EL (cell line): ENCODE measurements around the gene PITX3.
A peak's percentile ranks its signal among the peaks of the same experiment; 100 is the strongest.

Experiments
- DNase-seq: peaks from one replicate; pipeline ENCODE4 v3.0.0-alpha.2; 2016

The PITX3 gene

DNA sequence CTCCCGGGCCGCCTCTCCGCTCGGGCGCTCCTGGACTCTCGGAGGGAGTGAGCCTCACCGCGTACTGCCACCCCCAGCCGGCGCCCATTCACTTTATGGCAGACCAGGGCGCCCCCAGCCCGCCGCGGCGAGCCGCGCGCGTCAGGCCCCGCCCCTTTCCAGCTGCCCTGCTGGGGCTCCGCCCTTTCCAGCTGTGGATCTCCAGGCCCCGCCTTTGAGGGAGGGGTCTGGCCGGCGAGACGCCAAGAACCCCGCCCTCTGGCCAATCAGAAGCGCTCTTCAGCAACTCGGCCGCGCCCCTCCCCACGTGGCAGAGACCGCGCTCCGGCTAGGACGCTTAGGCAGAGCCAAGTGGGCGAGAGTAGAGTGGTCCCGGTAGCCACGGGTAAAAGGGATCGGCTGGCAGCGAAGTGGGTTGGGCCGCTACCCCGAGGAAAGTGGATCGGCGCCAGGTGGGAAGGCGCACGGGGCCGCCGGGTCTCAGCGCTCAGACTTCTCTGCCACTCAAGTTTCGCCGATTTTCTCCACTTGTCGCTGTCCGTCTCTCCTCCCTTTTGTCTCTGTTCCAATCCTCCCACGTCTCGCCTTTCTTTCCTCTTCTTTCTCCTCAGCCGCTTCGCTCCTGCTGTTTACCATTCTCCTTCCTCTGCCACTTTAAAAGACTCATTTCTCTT, at the start of gene PITX3:
Gene PITX3, minus strand, starts transcription at position 69 of the 674 bp plus-strand sequence. CDS start 9,432 bp downstream, outside the sequence.
- DNase-seq: peak; percentile 88

DNA sequence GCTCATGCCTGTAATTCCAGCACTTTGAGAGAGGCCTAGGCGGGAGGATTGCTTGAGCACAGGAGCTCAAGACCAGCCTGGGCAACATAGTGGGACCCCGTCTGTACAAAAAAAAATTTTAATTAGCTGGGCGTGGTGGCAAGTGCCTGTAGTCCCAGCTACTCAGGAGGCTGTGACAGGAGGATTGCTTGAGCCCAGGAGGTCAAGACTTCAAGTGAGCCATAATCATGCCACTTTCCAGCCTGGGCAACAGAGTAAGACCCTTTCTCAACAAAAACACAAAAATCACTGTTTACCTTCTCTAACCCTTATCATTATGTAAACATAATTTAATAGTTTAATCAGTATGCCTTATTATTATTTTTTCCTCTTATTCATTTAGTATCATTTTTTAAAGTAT, 48.5 kb upstream of the PITX3 start:
- DNase-seq: no peak

DNA sequence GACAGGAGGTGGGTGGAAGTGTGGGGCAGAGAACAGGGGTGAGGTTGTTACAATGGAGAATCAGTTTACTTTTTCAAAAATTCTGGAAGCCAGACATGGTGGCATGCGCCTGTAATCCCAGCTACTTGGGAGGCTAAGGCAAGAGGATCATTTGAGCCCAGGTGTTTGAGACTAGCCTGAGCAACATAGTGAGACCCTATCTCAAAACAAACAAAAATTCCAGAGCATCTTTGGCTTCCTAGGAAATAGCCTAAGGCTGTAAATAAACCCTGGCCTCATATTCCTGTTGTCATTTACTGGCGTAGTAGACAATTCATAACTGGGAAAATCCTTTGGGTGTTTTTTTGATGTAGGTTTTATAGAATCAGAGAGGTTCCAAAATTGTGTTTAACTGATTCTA, 48.0 kb upstream of the PITX3 start:
- no peak for DNase-seq

DNA sequence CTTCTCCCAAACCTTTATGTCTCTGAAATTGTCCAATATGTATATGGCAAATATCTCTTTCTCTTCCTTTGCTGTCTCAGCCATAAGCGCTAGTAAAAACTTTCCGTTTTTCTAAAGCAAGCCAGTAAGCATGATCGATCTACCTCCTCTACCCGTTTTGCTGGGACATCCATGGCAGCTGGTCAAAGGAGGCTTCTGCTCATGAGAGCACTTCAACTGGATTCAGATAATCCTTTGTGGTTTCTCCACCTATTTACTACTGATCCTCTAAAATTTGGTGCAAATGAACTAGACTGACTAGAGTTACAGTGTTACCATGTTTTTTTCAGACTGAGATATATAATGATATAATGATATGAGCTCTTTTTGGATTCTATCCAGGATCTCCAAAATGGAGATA, 46.7 kb upstream of the PITX3 start:
- DNase-seq: no peak

DNA sequence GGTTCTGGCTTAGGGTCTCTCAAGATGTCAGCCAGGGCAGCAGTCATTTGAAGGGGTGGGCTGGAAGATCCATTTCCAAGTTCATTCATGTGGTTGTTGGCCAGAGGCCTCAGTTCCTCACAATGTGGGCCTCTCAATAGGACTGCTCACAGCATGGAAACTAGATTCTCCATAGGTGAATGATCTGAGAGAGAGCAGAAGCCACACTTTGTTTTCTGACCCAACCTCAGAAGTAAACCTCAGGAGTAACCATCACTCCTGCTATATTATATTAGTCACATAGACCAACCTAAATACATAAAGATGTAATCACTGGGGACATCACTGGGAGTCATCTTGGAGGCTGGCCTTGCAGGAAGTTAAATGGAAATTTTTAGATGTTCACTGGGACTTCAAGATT, 46.2 kb upstream of the PITX3 start:
- no peak for DNase-seq

DNA sequence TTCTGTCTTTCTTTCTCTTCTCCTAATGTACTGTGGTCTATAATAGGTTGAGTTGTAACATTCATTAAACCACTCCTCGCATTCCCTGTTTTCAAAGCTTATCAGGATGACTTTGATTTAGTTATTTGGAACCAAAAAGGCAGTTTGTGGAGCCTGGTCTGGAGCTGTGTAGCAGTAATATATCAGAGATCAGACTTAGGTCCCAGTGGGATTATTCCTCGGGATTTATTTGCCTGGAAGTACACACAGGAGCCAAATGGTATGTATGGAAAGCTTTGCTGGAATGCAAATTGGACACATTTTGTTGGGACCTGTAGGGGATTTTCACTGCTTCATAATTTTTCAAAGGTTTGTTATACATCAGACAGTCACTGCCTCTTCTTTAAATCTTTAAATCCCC, 44.9 kb upstream of the PITX3 start:
- DNase-seq: no peak

DNA sequence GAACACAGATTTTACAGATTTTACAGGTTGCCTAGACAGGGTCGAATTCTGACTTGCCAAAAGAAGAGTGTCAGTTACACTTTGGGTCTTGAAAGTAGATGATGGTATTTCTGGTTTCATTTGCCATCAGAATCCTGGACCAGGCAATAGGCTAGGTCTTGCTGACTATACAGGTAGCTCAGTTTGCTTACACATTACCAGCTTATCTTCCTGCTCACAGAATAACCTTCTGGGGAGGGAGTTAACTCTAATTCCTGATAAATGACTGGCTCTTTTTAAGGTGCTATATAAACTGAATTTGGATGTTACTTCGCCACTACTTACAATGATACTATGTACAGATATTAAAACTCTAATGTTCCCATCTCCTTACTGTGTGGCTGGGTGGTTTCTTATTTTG, 43.8 kb upstream of the PITX3 start:
- no peak for DNase-seq

DNA sequence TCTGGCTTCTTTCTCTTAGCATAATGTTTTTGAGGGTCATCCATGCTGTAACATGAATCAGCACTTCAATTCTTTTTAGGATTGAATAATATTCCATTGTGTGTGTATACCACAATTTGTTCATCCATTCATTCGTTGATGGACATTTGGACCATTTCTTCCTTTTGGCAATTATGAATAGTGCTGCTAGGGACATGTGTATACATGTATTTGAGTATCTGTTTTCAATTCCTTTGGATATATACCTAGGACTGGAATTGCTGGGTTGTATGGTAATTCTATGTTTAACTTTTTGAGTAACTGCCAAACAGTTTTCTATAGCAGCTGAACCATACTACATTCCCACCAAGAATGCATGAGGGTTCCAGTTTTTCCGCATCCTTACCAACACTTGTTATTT, 43.2 kb upstream of the PITX3 start:
- DNase-seq: no peak

DNA sequence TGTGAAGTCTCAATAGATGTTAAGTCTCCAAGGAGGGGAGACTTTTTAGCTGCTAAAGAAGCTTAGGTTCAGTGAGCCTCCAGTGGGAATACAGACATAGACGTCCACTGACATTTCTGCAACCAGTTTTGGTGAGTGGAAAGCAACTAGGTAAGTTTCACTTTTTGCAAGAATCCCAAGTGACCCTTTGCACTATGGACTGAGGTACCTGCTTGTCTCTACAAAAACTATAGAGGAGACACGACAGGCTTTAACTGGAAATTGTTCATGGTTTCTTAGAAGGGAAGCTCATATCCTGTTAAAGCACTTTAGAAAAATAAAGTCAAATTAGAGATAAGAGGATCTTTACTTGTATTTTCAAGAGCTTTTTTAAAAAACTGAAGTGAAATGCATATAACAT, 42.6 kb upstream of the PITX3 start:
- no peak for DNase-seq

DNA sequence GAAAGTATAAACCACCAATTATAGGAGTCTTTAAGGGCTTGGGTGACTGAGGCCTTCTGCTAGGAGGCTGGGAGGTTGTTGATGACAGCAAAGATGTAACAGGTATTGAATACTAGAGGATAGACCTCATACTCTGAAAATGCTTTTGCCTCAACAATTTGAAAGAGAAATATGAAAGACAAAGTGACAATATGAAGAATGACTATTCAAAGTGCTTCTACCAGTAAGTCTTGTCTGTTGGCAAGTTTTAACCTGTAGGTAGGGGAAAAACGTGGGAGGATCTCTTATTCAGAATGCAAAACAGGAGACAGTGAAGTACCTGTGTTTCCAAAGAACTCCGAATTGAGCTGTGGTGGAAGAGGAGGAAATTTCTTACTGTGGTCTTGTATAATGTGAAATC, 42.2 kb upstream of the PITX3 start:
- no peak for DNase-seq

DNA sequence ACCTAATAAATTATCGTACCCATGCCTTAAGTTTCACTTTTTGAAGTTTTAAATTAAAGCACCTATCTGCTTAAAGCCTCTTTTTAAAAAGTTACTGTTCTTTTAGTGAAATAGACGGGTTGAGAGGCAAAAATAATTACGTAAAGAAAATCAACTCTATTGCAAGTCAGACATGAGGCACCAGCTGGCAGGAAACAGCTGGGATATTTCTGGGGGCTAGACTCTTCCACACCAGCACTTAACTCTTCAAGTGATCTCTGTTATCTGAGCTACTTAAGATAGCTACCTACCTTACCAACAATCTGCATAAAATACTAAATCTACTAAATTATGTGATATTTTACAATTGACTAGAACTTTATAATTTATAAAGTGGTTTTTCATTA, 39.8 kb upstream of the PITX3 start:
- no peak for DNase-seq

DNA sequence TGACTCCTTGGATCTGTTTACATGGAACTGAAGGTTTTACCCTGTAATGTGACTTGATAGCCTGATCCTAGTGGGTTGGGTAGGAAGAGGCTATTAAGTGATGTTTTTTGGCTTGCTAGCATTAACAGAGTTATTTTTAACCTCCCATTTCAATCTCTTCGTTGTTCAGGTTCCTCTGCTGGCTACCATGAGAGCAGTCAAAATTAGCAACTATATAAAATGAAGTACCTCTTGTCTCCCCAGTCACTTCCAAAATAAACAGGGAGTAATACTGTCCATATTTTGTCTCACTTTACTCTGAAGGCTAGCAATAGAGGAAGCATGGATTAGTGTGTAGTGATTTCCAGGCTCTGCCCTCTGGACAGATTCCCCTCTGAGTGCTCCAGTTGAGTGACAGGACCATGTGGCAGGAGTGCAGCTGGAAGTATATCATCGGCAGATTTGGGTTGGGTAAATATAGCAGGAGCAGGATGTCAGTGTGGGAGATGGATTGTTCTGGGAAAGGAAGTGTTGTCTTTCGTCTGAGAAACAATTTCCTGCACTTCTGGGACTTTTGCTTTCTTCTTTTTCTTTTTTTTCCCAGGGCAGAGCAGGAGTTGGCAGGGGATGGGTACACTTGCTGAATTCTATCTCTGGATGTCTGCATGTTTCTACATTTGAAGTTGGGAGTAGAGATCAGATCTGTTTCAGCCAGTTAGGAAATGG, 39.2 kb upstream of the PITX3 start:
- DNase-seq: peak; percentile 29

DNA sequence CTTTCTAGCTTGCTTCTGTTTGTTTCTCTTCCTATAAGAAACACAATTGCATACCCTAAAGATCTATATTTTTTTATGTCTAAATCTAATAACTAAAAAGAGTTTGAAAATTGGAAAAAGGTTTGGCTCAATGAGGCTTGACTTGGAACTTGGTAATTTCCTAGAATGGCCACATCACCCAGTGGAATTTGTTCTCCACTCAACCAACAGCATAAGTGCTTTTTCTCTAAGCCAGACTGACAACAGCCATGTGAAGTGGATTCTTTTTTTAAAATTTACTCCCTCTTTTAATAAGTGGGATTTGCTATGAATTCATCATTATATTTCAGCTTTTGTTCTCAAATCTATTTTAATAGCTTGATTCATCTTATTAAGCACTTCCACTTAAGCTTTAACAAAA, 37.8 kb upstream of the PITX3 start:
- no peak for DNase-seq

DNA sequence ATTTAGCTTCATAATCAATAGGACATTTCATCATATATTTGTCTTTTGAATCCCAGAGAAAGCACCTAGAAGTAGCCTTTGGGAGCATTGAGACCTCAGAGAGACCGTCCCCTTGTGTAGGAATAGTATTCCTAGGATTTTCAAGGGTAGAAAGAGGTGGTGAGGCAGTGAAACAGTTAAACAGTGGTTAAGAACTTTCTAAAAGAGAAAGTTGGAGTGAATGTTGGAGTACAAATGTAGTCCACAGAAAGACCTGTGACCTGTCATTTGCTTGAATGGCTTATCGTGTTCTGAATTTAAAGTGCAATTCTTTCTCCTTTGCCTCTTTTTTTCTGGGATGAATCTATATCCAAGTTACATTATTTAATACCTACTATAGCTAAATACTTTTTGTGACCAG, 34.0 kb upstream of the PITX3 start:
- no peak for DNase-seq

DNA sequence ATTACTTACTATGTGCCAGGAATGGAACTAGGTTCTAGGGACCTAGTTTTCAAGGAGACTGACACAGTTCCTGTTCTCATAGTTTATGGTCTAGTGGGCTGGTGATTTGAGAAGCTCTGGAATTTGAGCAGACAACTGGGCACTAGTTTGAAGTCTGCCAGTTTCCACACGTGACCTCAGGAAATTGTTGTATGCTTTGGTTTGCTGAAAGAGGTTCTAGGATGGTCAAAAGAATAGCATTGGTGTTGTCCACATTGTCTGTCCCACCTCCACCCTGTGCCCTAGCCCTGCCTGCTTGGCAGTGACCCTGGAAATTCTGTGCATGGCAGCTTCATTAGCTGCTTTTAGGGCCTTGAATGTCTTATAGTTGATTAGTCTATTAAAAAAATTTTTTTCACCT, 32.8 kb upstream of the PITX3 start:
- DNase-seq: no peak

DNA sequence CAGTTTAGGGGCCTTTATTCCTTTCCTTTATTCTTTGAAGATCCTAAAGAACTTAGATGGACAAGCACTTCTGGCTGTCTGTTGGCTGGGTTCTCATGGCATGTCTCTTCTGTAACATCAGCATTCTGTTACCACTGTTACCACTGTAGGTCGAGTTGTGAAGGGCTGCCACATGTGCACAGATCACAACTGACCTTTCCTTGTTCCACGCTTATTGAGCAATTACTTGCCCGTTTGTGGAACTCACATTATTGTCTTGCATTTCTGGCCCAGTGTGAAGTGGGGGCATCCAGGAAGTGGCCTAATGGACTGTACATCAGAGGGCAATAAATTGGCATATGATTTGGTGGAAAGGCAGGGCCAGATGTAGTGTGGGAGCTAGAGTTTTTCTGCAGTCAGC, 27.7 kb upstream of the PITX3 start:
- DNase-seq: peak; percentile 17

DNA sequence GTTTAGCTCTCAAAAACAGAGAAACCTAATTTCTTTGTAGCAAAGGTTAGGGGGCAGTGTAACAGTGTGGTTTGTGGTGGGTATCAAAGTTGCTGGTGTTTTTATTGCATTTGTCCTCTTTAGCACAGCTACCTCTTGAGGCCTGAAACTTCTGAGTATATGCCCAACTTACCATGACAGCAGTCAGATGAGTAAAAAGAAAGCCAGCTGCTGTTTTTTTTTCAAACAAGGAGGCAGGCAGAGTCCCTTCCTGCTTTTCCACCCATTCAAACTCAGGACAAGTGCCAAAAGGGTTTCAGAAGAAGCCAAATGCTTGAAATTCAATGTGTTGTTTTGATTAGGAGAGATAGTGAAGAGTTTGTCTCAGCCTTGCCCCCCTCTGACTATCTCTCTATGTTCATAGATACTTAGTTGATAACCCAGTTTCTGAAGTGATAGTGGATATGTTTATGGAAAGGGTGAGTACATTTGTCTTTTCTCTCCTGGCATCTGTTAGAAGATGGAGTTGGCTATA, 27.1 kb upstream of the PITX3 start:
- DNase-seq: peak; percentile 61

DNA sequence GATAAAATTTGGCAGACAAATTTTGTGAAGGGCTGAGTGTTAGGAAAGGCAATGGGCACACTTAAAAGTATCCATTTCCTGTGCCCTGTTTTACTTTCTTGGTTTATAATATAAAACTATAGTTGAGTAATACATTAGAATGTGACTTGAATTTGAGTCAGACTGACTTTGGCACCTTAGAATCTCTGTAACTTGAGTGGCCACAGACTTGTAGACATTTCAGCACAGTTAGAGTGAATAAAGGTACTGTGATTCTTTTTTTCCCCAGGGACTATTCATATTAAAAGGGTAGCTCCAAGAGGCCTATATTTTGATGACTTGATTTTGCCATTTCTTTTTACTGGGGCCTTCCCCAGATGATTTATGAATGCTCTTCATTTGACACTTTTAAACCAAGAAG, 26.4 kb upstream of the PITX3 start:
- DNase-seq: peak; percentile 62

DNA sequence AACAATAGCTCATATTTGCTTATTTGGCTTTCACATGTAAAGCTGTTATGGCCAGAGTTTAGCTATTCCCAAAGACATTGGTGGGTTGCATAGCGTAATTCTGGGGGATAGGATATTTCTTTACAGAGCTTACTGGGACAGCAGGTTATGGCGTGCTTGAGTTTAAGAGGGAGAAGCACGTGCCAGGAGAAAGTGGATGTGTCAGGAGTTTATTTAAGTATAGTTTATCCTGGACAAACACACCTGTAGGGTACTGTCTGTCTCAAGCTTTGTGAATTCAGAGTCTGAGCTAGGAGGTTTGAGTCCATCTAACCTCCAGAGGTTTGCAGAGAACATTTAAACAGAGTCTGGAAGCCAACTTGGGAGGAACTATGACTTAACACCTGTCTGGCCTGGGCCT, 25.4 kb upstream of the PITX3 start:
- no peak for DNase-seq

DNA sequence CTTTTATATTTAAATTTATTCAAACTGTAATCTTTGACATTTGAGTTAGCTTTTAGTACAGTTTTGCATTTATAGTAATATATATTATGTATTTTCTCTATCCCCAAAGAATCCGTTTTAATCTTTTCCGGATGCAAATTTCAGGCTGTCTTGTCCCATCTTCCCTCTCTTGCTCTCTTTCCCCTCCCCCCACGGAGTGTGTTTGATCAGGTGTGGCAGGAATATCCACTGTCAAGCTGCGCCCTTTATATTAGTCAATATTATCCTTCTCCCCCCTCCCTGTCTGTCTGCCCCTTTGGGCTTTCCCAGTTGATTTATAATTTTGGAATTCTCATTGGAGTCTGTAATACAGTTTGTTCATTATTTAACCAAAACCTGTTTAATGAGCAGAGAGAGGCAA, 23.1 kb upstream of the PITX3 start:
- no peak for DNase-seq

DNA sequence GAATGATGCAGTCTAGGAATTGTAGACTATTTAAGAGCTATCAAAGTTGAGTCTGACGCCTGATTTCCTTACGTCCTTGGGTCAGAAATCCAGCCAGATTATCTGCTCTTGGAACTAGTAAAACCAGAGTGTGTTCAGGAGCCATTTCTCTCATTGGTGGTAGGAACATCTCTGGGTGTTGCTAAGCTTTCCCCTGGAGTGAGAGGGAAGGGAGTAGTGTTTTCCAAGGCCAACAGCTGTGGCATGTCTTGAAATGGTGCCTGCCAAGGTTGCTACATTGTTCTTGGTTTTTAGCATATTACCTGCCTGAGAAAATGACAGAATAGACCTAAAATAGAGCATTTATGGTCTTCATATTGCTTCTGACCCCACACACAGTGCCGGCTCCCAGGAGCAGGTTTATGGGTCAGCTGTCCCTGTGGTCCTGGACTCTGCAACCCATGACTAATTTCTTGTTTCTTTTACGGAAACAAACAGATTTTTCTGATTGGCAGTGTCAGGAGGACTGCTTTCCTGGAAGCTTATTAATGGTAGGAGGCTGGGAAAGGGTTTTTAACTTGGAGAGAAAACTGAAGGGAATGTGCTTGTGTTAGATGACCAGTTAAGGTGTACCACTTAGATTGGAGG, 21.5 kb upstream of the PITX3 start:
- DNase-seq: no peak

DNA sequence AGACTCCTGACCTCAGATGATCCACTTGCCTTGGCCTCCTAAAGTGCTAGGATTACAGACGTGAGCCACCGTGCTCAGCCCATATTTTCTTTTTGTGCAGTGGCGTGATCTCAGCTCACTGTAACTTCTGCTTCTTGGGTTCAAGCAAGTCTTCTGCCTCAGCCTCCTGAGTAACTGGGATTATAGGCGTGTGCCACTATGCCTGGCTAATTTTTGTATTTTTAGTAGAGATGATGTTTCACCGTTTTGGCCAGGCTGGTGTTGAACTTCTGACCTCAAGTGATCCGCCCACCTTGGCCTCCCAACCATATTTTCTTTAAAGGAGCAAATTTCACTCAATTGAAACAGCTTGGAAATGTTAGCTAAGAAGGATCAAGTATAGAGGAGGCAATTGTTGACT, 20.5 kb upstream of the PITX3 start:
- no peak for DNase-seq

DNA sequence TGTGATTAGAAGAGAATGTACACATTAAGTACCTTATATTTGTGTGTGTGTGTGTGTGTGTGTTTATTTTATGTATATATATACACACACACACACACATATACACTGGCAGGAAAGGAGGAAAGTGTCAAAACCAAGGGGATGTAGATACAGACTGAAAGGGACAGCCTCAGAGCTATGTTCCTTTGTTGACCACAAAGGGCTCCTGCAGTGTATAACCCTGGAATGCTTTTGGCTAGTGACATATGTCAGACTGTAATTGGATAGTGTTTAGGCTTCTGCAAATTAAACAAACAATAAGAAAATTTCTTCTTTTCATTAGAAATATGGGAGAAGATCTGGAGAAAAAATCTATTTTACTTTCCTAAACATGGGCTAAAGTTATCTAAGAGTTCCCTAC, 19.9 kb upstream of the PITX3 start:
- DNase-seq: no peak

DNA sequence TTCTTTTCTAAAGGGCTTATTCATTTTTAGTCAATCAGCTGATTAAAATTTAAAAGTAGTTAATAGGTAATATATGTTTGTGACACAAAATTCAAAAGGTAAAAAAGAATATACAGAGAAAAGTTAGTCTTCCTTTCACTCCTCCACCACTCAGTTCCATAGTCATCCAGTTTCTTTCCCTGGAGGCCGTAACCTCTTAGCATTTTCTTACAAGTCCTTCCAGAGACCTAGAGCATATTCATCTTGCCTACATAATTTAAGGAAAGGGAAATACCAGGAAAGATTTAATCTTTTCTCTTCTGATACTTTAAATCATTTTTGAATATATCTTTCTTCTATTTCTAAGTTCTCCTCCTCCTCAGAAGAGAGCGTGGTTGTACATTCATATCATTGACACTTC, 14.1 kb upstream of the PITX3 start:
- DNase-seq: no peak
